Skeletal muscle tissue (tissue), 4 donors: ENCODE data around the gene PARD3B. TPM values are rescaled to one million over a fixed set of nuclear protein-coding genes. Genes with fewer than 3 reads are reported as not detected.

ENCODE experiments used
- H3K27ac ChIP-seq: one replicate; pipeline ENCODE4 v1.7.0; 2013; ENCODE audit warnings: mild to moderate bottlenecking, low read depth, low read length, inconsistent platforms
- H3K27me3 ChIP-seq, 3 donors: one replicate each; pipeline ENCODE4 v1.7.0; 2013; ENCODE audit warnings: low read length in 3 of 3; ENCODE audit not compliant: control insufficient read depth in 3 of 3, insufficient read depth in 3 of 3
- H3K36me3 ChIP-seq, 3 donors: one replicate each; pipeline ENCODE4 v1.7.0; 2013; ENCODE audit warnings: low read length in 3 of 3; ENCODE audit not compliant: control insufficient read depth in 3 of 3, insufficient read depth in 3 of 3
- H3K4me1 ChIP-seq, 3 donors: one replicate each; pipeline ENCODE4 v1.7.0; 2013; ENCODE audit warnings: low read length in 3 of 3, mild to moderate bottlenecking in 3 of 3; ENCODE audit not compliant: control insufficient read depth in 3 of 3, insufficient read depth in 3 of 3
- H3K4me3 ChIP-seq, 3 donors: one replicate each; pipeline ENCODE4 v1.7.0; 2013; ENCODE audit warnings: low read length in 3 of 3
- H3K9ac ChIP-seq, 3 donors: one replicate each; pipeline ENCODE4 v1.7.0; 2013; ENCODE audit warnings: low read length in 3 of 3, mild to moderate bottlenecking in 3 of 3, moderate library complexity in 2 of 3, low read depth in 1 of 3
- H3K9me3 ChIP-seq, 3 donors: one replicate each; pipeline ENCODE4 v1.7.0; 2013; ENCODE audit warnings: low read length in 3 of 3; ENCODE audit not compliant: control insufficient read depth in 3 of 3
- total RNA-seq: library from RNA; depleted of rRNA; stranded (reverse); fragments of >200 nt; gene quantifications from one replicate; pipeline ENCODE4 v1.2.3, GENCODE V29; 2014
- donor health status: Osteomylitis.

Gene PARD3B
- total RNA-seq, 1 donor from 2014 or later, result 19.8 TPM

- Histone ChIP-seq H3K4me1 (no peaks in the 10 kb centered on the region), H3K4me3 (no peak overlapping the region), H3K9me3 (no peaks in the 10 kb centered on the region), H3K27ac (no peak overlapping the region), H3K9ac (no peak overlapping the region), H3K36me3 (no peaks in the 10 kb centered on the region), H3K27me3 (no peaks in the 10 kb centered on the region)
Observed at GRCh38 chr2:205188239-205189138, 643.2 kb downstream of the PARD3B start.

- Histone ChIP-seq H3K36me3 (no peaks in the 10 kb centered on the region), H3K4me3 (no peak overlapping the region), H3K27me3 (no peaks in the 10 kb centered on the region), H3K4me1 (no peaks in the 10 kb centered on the region), H3K27ac (no peak overlapping the region), H3K9me3 (no peaks in the 10 kb centered on the region), H3K9ac (no peak overlapping the region)
Observed at GRCh38 chr2:205189301-205189700, 644.0 kb downstream of the PARD3B start.

GRCh38 chr2:205190528-205190927 is 645.3 kb downstream of the PARD3B start:
- no peaks in the 10 kb centered on the region for H3K36me3 ChIP-seq
- H3K4me3 ChIP-seq, result no peak overlapping the region
- no peak overlapping the region for H3K9ac ChIP-seq
- no peaks in the 10 kb centered on the region for H3K27me3 ChIP-seq
- H3K4me1 ChIP-seq, result no peaks in the 10 kb centered on the region
- H3K27ac ChIP-seq, result no peak overlapping the region
- no peaks in the 10 kb centered on the region for H3K9me3 ChIP-seq

- no peak overlapping the region for H3K27ac ChIP-seq
- no peaks in the 10 kb centered on the region for H3K4me1 ChIP-seq
- H3K27me3 ChIP-seq, result no peaks in the 10 kb centered on the region
- H3K9me3 ChIP-seq, result no peaks in the 10 kb centered on the region
- no peak overlapping the region for H3K4me3 ChIP-seq
- H3K36me3 ChIP-seq, result no peaks in the 10 kb centered on the region
- no peak overlapping the region for H3K9ac ChIP-seq
Observed at GRCh38 chr2:205193125-205193835, 648.0 kb downstream of the PARD3B start.

- Histone ChIP-seq H3K27me3 (no peaks in the 10 kb centered on the region), H3K27ac (no peak overlapping the region), H3K36me3 (no peaks in the 10 kb centered on the region), H3K9ac (no peak overlapping the region), H3K9me3 (no peaks in the 10 kb centered on the region), H3K4me1 (no peaks in the 10 kb centered on the region), H3K4me3 (no peak overlapping the region)
Observed at GRCh38 chr2:205193836-205194228, 648.6 kb downstream of the PARD3B start.

- no peak overlapping the region for H3K4me3 ChIP-seq
- no peaks in the 10 kb centered on the region for H3K36me3 ChIP-seq
- no peak overlapping the region for H3K27ac ChIP-seq
- no peak overlapping the region for H3K9ac ChIP-seq
- no peaks in the 10 kb centered on the region for H3K4me1 ChIP-seq
- H3K27me3 ChIP-seq, result no peaks in the 10 kb centered on the region
- H3K9me3 ChIP-seq, result no peaks in the 10 kb centered on the region
Observed at GRCh38 chr2:205197468-205198139, 652.3 kb downstream of the PARD3B start.

- Histone ChIP-seq H3K4me3 (no peak overlapping the region), H3K4me1 (no peaks in the 10 kb centered on the region), H3K27ac (no peak overlapping the region), H3K9ac (no peak overlapping the region), H3K27me3 (no peaks in the 10 kb centered on the region), H3K9me3 (no peaks in the 10 kb centered on the region), H3K36me3 (no peaks in the 10 kb centered on the region)
Observed at GRCh38 chr2:205198140-205198525, 652.9 kb downstream of the PARD3B start.

- H3K27ac ChIP-seq, result no peak overlapping the region
- no peaks in the 10 kb centered on the region for H3K4me1 ChIP-seq
- H3K9ac ChIP-seq, result no peak overlapping the region
- H3K9me3 ChIP-seq, result no peaks in the 10 kb centered on the region
- H3K27me3 ChIP-seq, result no peaks in the 10 kb centered on the region
- H3K4me3 ChIP-seq, result no peak overlapping the region
- H3K36me3 ChIP-seq, result no peaks in the 10 kb centered on the region
Observed at GRCh38 chr2:205199165-205199850, 654.0 kb downstream of the PARD3B start.

GRCh38 chr2:205210494-205210893 is 665.2 kb downstream of the PARD3B start:
- no peak overlapping the region for H3K9ac ChIP-seq
- no peaks in the 10 kb centered on the region for H3K9me3 ChIP-seq
- no peak overlapping the region for H3K27ac ChIP-seq
- H3K4me3 ChIP-seq, result no peak overlapping the region
- no peaks in the 10 kb centered on the region for H3K36me3 ChIP-seq
- no peaks in the 10 kb centered on the region for H3K4me1 ChIP-seq
- H3K27me3 ChIP-seq, result no peaks in the 10 kb centered on the region
